HepG2 (cell line): ENCODE data around the gene MYO15A. TPM values are rescaled to one million over a fixed set of nuclear protein-coding genes. Genes with fewer than 3 reads are reported as not detected.

Experiments used
- ATF6 ChIP-seq: sonication (generic); formaldehyde crosslinking; conservative IDR thresholded peaks from 2 replicates; pipeline ENCODE4 v1.4.0; 2020; ENCODE audit warnings: missing genetic modification reagents
- CREM ChIP-seq, 2 experiments: sonication (generic) in 1 of 2; formaldehyde crosslinking in 1 of 2; IDR thresholded peaks; 2 replicates each; pipeline versions ENCODE4 v1.4.0 to v1.6.1; 2016 to 2020; ENCODE audit warnings: antibody characterized with exemption in 1 of 2, mild to moderate bottlenecking in 1 of 2, missing genetic modification reagents in 1 of 2
- CSRNP1 ChIP-seq: sonication (generic); formaldehyde crosslinking; IDR thresholded peaks from 2 replicates; pipeline ENCODE4 v1.8.1; 2023; ENCODE audit warnings: mild to moderate bottlenecking, missing genetic modification reagents
- DPF2 ChIP-seq: sonication (generic); formaldehyde crosslinking; IDR thresholded peaks from 2 replicates; pipeline ENCODE4 v1.4.0; 2020; ENCODE audit warnings: mild to moderate bottlenecking, low read depth, missing genetic modification reagents, borderline replicate concordance
- MEIS1 ChIP-seq: sonication (generic); formaldehyde crosslinking; IDR thresholded peaks from 2 replicates; pipeline ENCODE4 v1.9.0; 2021; ENCODE audit warnings: mild to moderate bottlenecking, missing genetic modification reagents, moderate library complexity, borderline replicate concordance
- MIXL1 ChIP-seq: IDR thresholded peaks from 2 replicates; pipeline ENCODE4 v1.6.1; 2016
- NR0B2 ChIP-seq: sonication (generic); formaldehyde crosslinking; IDR thresholded peaks from 2 replicates; pipeline ENCODE4 v1.4.0; 2020; ENCODE audit warnings: mild to moderate bottlenecking, missing genetic modification reagents
- ONECUT2 ChIP-seq: sonication (generic); formaldehyde crosslinking; IDR thresholded peaks from 2 replicates; pipeline ENCODE4 v1.4.0; 2020; ENCODE audit warnings: missing genetic modification reagents
- RORA ChIP-seq: sonication (generic); formaldehyde crosslinking; IDR thresholded peaks from 2 replicates; pipeline ENCODE4 v1.5.0; 2020; ENCODE audit warnings: mild to moderate bottlenecking, missing genetic modification reagents, moderate library complexity
- SP1 ChIP-seq, 2 experiments: fragments of 450-650 bp in 1 of 2; sonication (generic) in 1 of 2; formaldehyde crosslinking in 1 of 2; IDR thresholded peaks; 2 replicates each; pipeline versions ENCODE4 v1.4.0 to v1.6.1; 2016 to 2020; ENCODE audit warnings: missing genetic modification reagents in 1 of 2
- ZFP82 ChIP-seq: sonication (generic); formaldehyde crosslinking; IDR thresholded peaks from 2 replicates; pipeline ENCODE4 v1.5.1; 2020; ENCODE audit warnings: mild to moderate bottlenecking, missing genetic modification reagents, borderline replicate concordance
- ZFY ChIP-seq: sonication (generic); formaldehyde crosslinking; IDR thresholded peaks from 2 replicates; pipeline ENCODE4 v1.4.0; 2020; ENCODE audit warnings: missing genetic modification reagents
- ZNF329 ChIP-seq: sonication (generic); formaldehyde crosslinking; IDR thresholded peaks from 2 replicates; pipeline ENCODE4 v1.9.0; 2021; ENCODE audit warnings: low read depth, mild to moderate bottlenecking, missing genetic modification reagents
- ZNF629 ChIP-seq: sonication (generic); formaldehyde crosslinking; conservative IDR thresholded peaks from 2 replicates; pipeline ENCODE4 v1.5.0; 2020; ENCODE audit warnings: missing genetic modification reagents
- ZNF747 ChIP-seq: sonication (generic); formaldehyde crosslinking; IDR thresholded peaks from 2 replicates; pipeline ENCODE4 v1.8.1; 2023; ENCODE audit warnings: missing genetic modification reagents, mild to moderate bottlenecking, borderline replicate concordance
- ZNF891 ChIP-seq: sonication (generic); formaldehyde crosslinking; IDR thresholded peaks from 2 replicates; pipeline ENCODE4 v1.5.0; 2020; ENCODE audit warnings: mild to moderate bottlenecking, missing genetic modification reagents
- ZSCAN22 ChIP-seq: sonication (generic); formaldehyde crosslinking; IDR thresholded peaks from 2 replicates; pipeline ENCODE4 v1.4.0; 2020; ENCODE audit warnings: mild to moderate bottlenecking, missing genetic modification reagents
- ZSCAN29 ChIP-seq: sonication (generic); formaldehyde crosslinking; conservative IDR thresholded peaks from 2 replicates; pipeline ENCODE4 v1.4.0; 2020; ENCODE audit warnings: mild to moderate bottlenecking, missing genetic modification reagents
- polyA plus RNA-seq, 8 experiments: library from polyadenylated mRNA; depleted of rRNA in 3 of 8; stranded (reverse) in 7 of 8; unstranded in 1 of 8; fragments of >200 nt; fragmentation: Illumina TruSeq in 4 of 8; extraction: Trizol in 4 of 8; gene quantifications; 2 replicates each; pipeline versions ENCODE4 v1.2.1 to v1.2.3, GENCODE V29; 2011 to 2016; ENCODE audit warnings: low read depth in 4 of 8, missing spikeins in 1 of 8, mixed read lengths in 1 of 8; ENCODE audit not compliant: insufficient read depth in 1 of 8
- total RNA-seq, 5 experiments: library from RNA; depleted of rRNA; stranded (reverse); fragments of >200 nt; fragmentation: Illumina TruSeq; extraction: Trizol; gene quantifications; 2 replicates each; pipeline ENCODE4 v1.2.3, GENCODE V29; 2016; ENCODE audit warnings: low read depth in 1 of 5
- TF ChIP-seq, protein P1 (sequence below): sonication (generic); formaldehyde crosslinking; IDR thresholded peaks from 2 replicates; pipeline ENCODE4 v1.5.0; 2020; ENCODE audit warnings: missing genetic modification reagents, mild to moderate bottlenecking, borderline replicate concordance
- TF ChIP-seq, protein P2 (sequence below): sonication (generic); formaldehyde crosslinking; IDR thresholded peaks from 2 replicates; pipeline ENCODE4 v1.4.0; 2020; ENCODE audit warnings: mild to moderate bottlenecking, missing genetic modification reagents, borderline replicate concordance

MYO15A gene
- total and polyA plus RNA-seq, 2 of the 13 experiments (the other 11 are each of a cell fraction or from before 2014, with no cell fraction given) = 0.07 to 0.20 TPM

DNA sequence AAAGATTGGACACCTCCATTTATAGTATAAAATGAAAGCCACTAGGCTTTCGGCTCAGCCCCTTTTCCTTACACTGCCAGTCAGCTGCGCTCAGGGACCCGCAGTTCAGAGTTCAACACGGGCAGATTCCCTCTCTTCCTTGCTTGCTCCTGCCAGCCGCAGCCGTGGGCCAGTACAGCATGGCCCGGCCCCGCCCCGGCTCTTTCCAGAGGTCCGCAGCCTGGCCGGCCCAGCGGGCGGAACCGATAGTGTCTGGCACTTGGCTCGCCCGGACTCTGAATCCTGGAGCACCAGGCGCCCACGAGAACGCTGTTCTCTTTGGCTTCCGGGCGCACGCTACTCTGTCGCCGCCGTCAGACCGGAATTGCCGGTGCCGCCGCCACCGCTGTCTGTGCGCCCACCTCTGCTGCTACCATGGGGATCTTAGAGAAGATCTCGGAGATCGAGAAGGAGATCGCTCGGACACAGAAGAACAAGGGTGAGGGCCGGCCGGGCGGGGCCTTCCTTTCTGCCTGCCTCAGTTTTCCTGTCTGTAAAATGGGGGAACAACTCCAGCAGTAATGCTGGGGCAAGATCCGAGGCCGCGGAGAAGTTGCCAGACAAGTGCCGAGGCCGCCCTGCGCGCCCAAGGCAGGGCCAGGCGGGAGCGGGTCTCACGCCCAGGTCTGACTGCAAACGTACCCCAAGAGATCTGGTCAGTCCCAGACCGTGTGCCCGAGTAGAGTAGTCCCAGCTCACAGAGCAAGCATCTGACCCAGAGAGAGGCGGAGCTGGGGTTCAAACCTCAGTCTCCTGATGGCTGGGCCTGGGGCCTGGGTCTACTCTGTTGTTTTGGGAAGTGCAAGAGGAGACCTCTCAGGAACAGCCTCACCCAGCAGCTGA lies 20.7 kb upstream of the MYO15A start, which contains the start of gene DRG2 (continued):
- TF ChIP-seq NR0B2 (CRISPR knock-in tag) (peak; percentile 79), ZSCAN29 (0 out of 2 replicates have a peak, but pooled peaks have one; percentile 74), ZNF747 (CRISPR knock-in tag) (peak; percentile 95; the same call in 1 of the 2 replicates), MEIS1 (CRISPR knock-in tag) (peak; percentile 96), ZFP82 (CRISPR knock-in tag) (no peak), ZSCAN22 (peak; percentile 100), ZNF329 (CRISPR knock-in tag) (peak; percentile 72; the same call in 1 of the 2 replicates), CREM (IDR thresholded peaks at IDR 0.05) (peak; percentile 54), CREM (CRISPR knock-in tag; IDR thresholded peaks at IDR 0.05) (no peak), RORA (CRISPR knock-in tag) (no peak), CSRNP1 (CRISPR knock-in tag) (peak; percentile 89), ATF6 (CRISPR knock-in tag) (0 out of 2 replicates have a peak, but pooled peaks have one; percentile 71), MIXL1 (CRISPR knock-in tag) (peak; percentile 93), ONECUT2 (peak; percentile 32; the same call in 1 of the 2 replicates), SP1 (IDR thresholded peaks at IDR 0.05) (no peak), SP1 (CRISPR knock-in tag; IDR thresholded peaks at IDR 0.05) (peak; percentile 89), ZNF891 (CRISPR knock-in tag) (peak; percentile 78; the same call in 1 of the 2 replicates), DPF2 (peak; percentile 23; the same call in 1 of the 2 replicates), ZFY (CRISPR knock-in tag) (peak; percentile 88), ZNF629 (CRISPR knock-in tag) (peak; percentile 100)
- TF ChIP-seq, protein P1, sequence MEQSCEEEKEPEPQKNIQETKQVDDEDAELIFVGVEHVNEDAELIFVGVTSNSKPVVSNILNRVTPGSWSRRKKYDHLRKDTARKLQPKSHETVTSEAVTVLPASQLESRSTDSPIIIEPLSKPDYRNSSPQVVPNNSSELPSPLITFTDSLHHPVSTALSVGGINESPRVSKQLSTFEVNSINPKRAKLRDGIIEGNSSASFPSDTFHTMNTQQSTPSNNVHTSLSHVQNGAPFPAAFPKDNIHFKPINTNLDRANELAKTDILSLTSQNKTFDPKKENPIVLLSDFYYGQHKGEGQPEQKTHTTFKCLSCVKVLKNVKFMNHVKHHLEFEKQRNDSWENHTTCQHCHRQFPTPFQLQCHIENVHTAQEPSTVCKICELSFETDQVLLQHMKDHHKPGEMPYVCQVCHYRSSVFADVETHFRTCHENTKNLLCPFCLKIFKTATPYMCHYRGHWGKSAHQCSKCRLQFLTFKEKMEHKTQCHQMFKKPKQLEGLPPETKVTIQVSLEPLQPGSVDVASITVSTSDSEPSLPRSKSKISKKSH = peak; percentile 67; the same call in 1 of the 2 replicates
- TF ChIP-seq, protein P2, sequence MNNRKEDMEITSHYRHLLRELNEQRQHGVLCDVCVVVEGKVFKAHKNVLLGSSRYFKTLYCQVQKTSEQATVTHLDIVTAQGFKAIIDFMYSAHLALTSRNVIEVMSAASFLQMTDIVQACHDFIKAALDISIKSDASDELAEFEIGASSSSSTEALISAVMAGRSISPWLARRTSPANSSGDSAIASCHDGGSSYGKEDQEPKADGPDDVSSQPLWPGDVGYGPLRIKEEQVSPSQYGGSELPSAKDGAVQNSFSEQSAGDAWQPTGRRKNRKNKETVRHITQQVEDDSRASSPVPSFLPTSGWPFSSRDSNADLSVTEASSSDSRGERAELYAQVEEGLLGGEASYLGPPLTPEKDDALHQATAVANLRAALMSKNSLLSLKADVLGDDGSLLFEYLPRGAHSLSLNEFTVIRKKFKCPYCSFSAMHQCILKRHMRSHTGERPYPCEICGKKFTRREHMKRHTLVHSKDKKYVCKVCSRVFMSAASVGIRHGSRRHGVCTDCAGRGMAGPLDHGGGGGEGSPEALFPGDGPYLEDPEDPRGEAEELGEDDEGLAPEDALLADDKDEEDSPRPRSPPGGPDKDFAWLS (CRISPR knock-in tag) = no peak; the same call in 1 of the 2 replicates
